Activated T-cell treated with anti-CD3 and anti-CD28 coated beads, Interleukin-2, amount 50 U/mL, for 4 hours (primary cell): ENCODE measurements around the gene RBM39. TPM values are rescaled to one million over a fixed set of nuclear protein-coding genes. Genes with fewer than 3 reads are reported as not detected.

Source experiments
- total RNA-seq, 3 donors: library from RNA; stranded (reverse); gene quantifications; one replicate each; pipeline ENCODE4 v1.2.1, GENCODE V29; 2021

The RBM39 gene
- total RNA-seq, 3 donors from 2014 or later = 336 to 375 (median 337) TPM

Other genes starting within 250 kb of the RBM39 start
- gene C20orf173, start 212.6 kb downstream of the RBM39 start, total RNA-seq = not detected
- gene ERGIC3, start 200.2 kb downstream of the RBM39 start, total RNA-seq = 100 to 1,000 TPM; 127 to 130 (median 128) TPM
- 1 to 10 TPM; 1.6 to 2.5 (median 1.9) TPM for gene SPAG4, start 126.4 kb downstream of the RBM39 start, total RNA-seq
- 100 to 1,000 TPM; 229 to 264 (median 257) TPM for gene CPNE1, start 77.4 kb downstream of the RBM39 start, total RNA-seq
- 100 to 1,000 TPM; 135 to 137 (median 136) TPM for gene RBM12, start 77.4 kb downstream of the RBM39 start, total RNA-seq
- 10 to 100 TPM; 29.0 to 39.4 (median 38.4) TPM for gene NFS1, start 42.9 kb downstream of the RBM39 start, total RNA-seq
- 100 to 1,000 TPM; 160 to 171 (median 171) TPM for gene ROMO1, start 42.9 kb downstream of the RBM39 start, total RNA-seq
- gene PHF20, start 29.8 kb upstream of the RBM39 start, total RNA-seq = 10 to 100 TPM; 47.7 to 59.4 (median 48.8) TPM
- gene SCAND1, start 212.2 kb upstream of the RBM39 start, total RNA-seq = 10 to 100 TPM; 54.5 to 59.5 (median 57.1) TPM
- gene CNBD2, start 226.3 kb upstream of the RBM39 start, total RNA-seq = 1 to 10 TPM; 3.6 to 4.9 (median 4.1) TPM